Measurements from ENCODE around the gene TRANK1.

The TRANK1 gene

GRCh38 chr3:36826240-36826639 is 118.6 kb downstream of the TRANK1 start:
- Histone ChIP-seq H3K4me1 (ENCODE audit: low read depth, poor library complexity, severe bottlenecking) (no peaks in the 10 kb centered on the region), H3K79me2 (ENCODE audit: insufficient read depth, low read depth) (no peaks in the 10 kb centered on the region), H3K27me3 (ENCODE audit: insufficient read depth, low read depth) (no peaks in the 10 kb centered on the region), H3K27ac (no peak overlapping the region), H3K4me3 (IDR thresholded peaks at IDR 0.05; ENCODE audit: insufficient read depth, low read depth, low read length) (no peak overlapping the region), H3K4me2 (no peak overlapping the region), H3K9ac (no peak overlapping the region), H4K20me1 (ENCODE audit: insufficient read depth) (no peaks in the 10 kb centered on the region), H2AFZ (ENCODE audit: low read depth) (no peak overlapping the region), H3K36me3 (ENCODE audit: insufficient read depth) (no peaks in the 10 kb centered on the region)
- no peak for TF ChIP-seq CTCF (conservative IDR thresholded peaks at IDR 0.05; ENCODE audit: low read depth, low read length)

GRCh38 chr3:36824443-36824842 is 120.4 kb downstream of the TRANK1 start:
- Histone ChIP-seq H2AFZ (ENCODE audit: low read depth) (no peak overlapping the region), H3K36me3 (ENCODE audit: insufficient read depth) (no peaks in the 10 kb centered on the region), H3K27me3 (ENCODE audit: insufficient read depth, low read depth) (no peaks in the 10 kb centered on the region), H4K20me1 (ENCODE audit: insufficient read depth) (no peaks in the 10 kb centered on the region), H3K4me3 (IDR thresholded peaks at IDR 0.05; ENCODE audit: insufficient read depth, low read depth, low read length) (no peak overlapping the region), H3K9ac (no peak overlapping the region), H3K79me2 (ENCODE audit: insufficient read depth, low read depth) (no peaks in the 10 kb centered on the region), H3K4me2 (no peak overlapping the region), H3K4me1 (ENCODE audit: low read depth, poor library complexity, severe bottlenecking) (no peaks in the 10 kb centered on the region), H3K27ac (no peak overlapping the region)
- no peak for TF ChIP-seq CTCF (conservative IDR thresholded peaks at IDR 0.05; ENCODE audit: low read depth, low read length)

- Histone ChIP-seq H3K4me2 (no peak overlapping the region), H3K4me3 (IDR thresholded peaks at IDR 0.05; ENCODE audit: insufficient read depth, low read depth, low read length) (no peak overlapping the region), H3K4me1 (ENCODE audit: low read depth, poor library complexity, severe bottlenecking) (no peaks in the 10 kb centered on the region), H3K36me3 (ENCODE audit: insufficient read depth) (no peaks in the 10 kb centered on the region), H2AFZ (ENCODE audit: low read depth) (no peak overlapping the region), H3K79me2 (ENCODE audit: insufficient read depth, low read depth) (no peaks in the 10 kb centered on the region), H3K27me3 (ENCODE audit: insufficient read depth, low read depth) (no peaks in the 10 kb centered on the region), H4K20me1 (ENCODE audit: insufficient read depth) (no peaks in the 10 kb centered on the region), H3K27ac (no peak overlapping the region), H3K9ac (no peak overlapping the region)
- TF ChIP-seq CTCF (conservative IDR thresholded peaks at IDR 0.05; ENCODE audit: low read depth, low read length): no peak
These were observed 121.0 kb downstream of the TRANK1 start for GRCh38 chr3:36823806-36824205.

- H3K27ac ChIP-seq: no peak overlapping the region
- H3K27me3 ChIP-seq (ENCODE audit: insufficient read depth, low read depth): no peaks in the 10 kb centered on the region
- no peak overlapping the region for H2AFZ ChIP-seq (ENCODE audit: low read depth)
- H3K9ac ChIP-seq: no peak overlapping the region
- H3K36me3 ChIP-seq (ENCODE audit: insufficient read depth): no peaks in the 10 kb centered on the region
- H3K4me1 ChIP-seq (ENCODE audit: low read depth, poor library complexity, severe bottlenecking): no peaks in the 10 kb centered on the region
- H3K4me2 ChIP-seq: no peak overlapping the region
- no peaks in the 10 kb centered on the region for H4K20me1 ChIP-seq (ENCODE audit: insufficient read depth)
- no peaks in the 10 kb centered on the region for H3K79me2 ChIP-seq (ENCODE audit: insufficient read depth, low read depth)
- no peak overlapping the region for H3K4me3 ChIP-seq (IDR thresholded peaks at IDR 0.05; ENCODE audit: insufficient read depth, low read depth, low read length)
- TF ChIP-seq CTCF (conservative IDR thresholded peaks at IDR 0.05; ENCODE audit: low read depth, low read length): no peak
These were observed 124.8 kb downstream of the TRANK1 start for GRCh38 chr3:36820083-36820482.

All from KMS-11 (cell line).